Upper lobe of right lung (tissue), 1 donor: ENCODE data around the gene ZDHHC13. TPM values are rescaled to one million over a fixed set of nuclear protein-coding genes. Genes with fewer than 3 reads are reported as not detected.

Experiments
- ATAC-seq: fragments of 200-7000 bp; cut with Tn5 transposase; one replicate; pipeline ENCODE4 v1.9.1; 2020; ENCODE audit warnings: mild to moderate bottlenecking, moderate library complexity
- DNase-seq: peaks from one replicate; pipeline ENCODE4 v3.0.0-alpha.2; 2020
- H3K27ac ChIP-seq: fragments of 200-600 bp; one replicate; pipeline ENCODE4 v1.8.0; 2022
- H3K27me3 ChIP-seq: fragments of 200-600 bp; one replicate; pipeline ENCODE4 v1.8.0; 2022; ENCODE audit warnings: mild to moderate bottlenecking
- H3K36me3 ChIP-seq: fragments of 200-600 bp; one replicate; pipeline ENCODE4 v1.8.0; 2022
- H3K4me1 ChIP-seq: fragments of 200-600 bp; one replicate; pipeline ENCODE4 v1.8.0; 2022
- H3K4me3 ChIP-seq: fragments of 200-600 bp; one replicate; pipeline ENCODE4 v1.8.0; 2022; ENCODE audit warnings: mild to moderate bottlenecking
- H3K9me3 ChIP-seq: fragments of 200-600 bp; one replicate; pipeline ENCODE4 v1.8.0; 2022
- intact Hi-C: fragments of 100-400 bp; cut with DNase I; formaldehyde crosslinking; loops from one replicate; pipeline ENCODE4 v1.11.0; 2022
- total RNA-seq: library from RNA; stranded (reverse); fragmentation: NEBNext Ultra II Directional; extraction: Animal tissue kit (Norgen Biotek cat#: 25700); gene quantifications from one replicate; pipeline ENCODE4 v1.2.1, GENCODE V29; 2021
- TF ChIP-seq, protein P1 (sequence below): fragments of 200-600 bp; IDR thresholded peaks from one replicate; pipeline ENCODE4 v1.8.0; 2022; ENCODE audit warnings: antibody characterized with exemption
- donor health status: DM: no; HTN: yes; CAD: no; lungs with severe emphysema.

The ZDHHC13 gene
- total RNA-seq, 1 donor from 2014 or later: 12.2 TPM

DNA sequence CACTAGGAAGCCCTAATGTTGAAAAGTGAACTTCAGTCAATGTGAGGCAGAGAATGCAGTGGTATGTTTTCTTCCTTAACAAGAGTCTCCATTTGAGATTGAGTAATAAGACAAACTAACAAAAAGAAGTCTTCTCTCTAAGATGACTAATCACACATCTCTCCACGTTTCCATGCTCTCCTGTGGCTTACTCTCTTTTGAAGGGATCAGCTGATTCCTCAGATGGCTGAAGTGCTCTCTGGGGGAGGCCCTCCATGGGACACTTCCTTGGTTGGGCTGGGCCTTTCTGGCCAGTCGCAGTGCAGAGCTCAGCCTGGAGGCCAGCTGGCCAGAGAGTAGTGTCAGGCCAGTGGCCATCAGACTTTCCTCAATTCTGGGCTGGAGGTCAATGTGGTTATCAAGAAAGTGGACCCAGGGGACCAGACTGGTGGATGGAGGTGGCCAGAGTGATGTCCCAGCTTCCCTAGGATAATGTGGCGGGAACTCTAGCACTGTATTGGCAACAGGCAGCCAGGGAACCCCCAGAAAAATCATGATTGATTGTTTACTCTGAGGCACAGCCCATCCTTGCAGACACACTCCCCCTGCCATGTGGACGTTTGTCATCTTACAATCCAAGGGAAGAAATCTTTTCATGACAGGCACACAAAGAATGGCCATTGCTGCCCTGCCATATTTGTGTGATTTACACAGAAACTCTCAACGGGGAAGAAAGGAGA, 70.3 kb downstream of the ZDHHC13 start:
- ATAC-seq (no peak), DNase-seq (no peak)
- no peaks in the 10 kb centered on the region for H3K9me3 ChIP-seq

DNA sequence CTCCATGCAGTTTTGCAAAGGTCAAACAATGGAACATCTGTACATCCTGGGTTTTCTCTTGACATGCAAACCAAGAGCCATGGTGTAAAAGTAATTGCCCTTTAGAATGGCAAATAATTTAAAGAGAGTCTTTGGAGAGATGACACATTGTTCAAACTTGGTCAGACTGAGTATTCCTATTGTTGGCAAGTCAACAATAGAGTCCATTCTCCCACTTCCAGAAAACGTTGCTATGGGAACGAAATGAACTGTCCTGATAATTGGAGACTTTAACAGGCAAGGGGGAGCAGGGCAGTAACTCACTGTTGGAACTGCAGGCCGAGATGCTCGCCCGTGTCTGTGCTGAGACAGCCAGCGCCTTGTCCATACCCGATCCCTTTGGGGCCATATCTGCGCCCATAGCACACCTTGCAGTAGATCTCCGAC, 70.9 kb downstream of the ZDHHC13 start:
- Histone ChIP-seq H3K4me1 (no peaks in the 10 kb centered on the region), H3K36me3 (no peaks in the 10 kb centered on the region), H3K27me3 (no peaks in the 10 kb centered on the region), H3K9me3 (no peaks in the 10 kb centered on the region), H3K4me3 (no peak overlapping the region), H3K27ac (no peak overlapping the region)
- no peak for ATAC-seq
- intact Hi-C loops: no loop called here
- no peak for DNase-seq
- TF ChIP-seq, protein P1, sequence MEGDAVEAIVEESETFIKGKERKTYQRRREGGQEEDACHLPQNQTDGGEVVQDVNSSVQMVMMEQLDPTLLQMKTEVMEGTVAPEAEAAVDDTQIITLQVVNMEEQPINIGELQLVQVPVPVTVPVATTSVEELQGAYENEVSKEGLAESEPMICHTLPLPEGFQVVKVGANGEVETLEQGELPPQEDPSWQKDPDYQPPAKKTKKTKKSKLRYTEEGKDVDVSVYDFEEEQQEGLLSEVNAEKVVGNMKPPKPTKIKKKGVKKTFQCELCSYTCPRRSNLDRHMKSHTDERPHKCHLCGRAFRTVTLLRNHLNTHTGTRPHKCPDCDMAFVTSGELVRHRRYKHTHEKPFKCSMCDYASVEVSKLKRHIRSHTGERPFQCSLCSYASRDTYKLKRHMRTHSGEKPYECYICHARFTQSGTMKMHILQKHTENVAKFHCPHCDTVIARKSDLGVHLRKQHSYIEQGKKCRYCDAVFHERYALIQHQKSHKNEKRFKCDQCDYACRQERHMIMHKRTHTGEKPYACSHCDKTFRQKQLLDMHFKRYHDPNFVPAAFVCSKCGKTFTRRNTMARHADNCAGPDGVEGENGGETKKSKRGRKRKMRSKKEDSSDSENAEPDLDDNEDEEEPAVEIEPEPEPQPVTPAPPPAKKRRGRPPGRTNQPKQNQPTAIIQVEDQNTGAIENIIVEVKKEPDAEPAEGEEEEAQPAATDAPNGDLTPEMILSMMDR: no peak

More for the DNA sequence above, 70.3 kb downstream of the ZDHHC13 start:
- Histone ChIP-seq H3K4me3 (no peak overlapping the region), H3K36me3 (no peaks in the 10 kb centered on the region), H3K27me3 (no peaks in the 10 kb centered on the region), H3K4me1 (no peaks in the 10 kb centered on the region), H3K27ac (no peak overlapping the region)
- intact Hi-C loops: no loop called here
- TF ChIP-seq, protein P1: no peak

DNA sequence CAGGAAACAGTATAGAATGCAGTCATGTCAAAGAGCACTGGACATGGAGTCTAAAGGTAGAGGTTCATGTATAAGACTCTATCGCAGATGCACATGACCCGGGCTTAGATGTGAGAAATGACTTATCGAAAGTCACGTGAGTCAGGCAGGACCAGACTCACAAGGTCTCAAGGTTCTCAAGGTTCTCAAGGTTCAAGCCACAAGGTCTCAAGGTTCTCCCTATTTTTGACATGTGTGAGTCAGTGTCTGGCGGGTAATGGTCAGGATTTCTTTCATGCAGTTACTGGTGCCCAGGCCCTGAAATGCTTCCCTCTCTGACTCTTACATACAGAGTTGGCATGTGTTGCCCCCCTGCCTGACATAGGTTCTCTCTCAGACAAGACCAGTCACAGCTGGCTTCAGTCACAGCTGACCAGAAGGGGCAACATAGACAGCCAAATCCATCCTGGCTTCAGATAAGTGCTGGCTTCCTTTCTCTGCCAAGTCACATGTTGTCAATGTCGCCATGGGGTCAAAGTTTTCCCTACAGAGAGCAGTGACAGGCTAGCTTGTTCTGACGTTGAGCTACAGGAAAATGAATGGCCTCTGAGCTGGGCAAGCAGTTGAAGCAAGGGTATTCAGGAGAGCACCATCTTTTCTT, 74.7 kb downstream of the ZDHHC13 start:
- H3K4me1 ChIP-seq: no peaks in the 10 kb centered on the region
- ATAC-seq (no peak), DNase-seq (no peak)
- no peaks in the 10 kb centered on the region for H3K9me3 ChIP-seq
- TF ChIP-seq, protein P1: no peak
- intact Hi-C loops: no loop called here
- H3K27me3 ChIP-seq: no peaks in the 10 kb centered on the region
- no peak overlapping the region for H3K27ac ChIP-seq
- no peak overlapping the region for H3K4me3 ChIP-seq
- no peaks in the 10 kb centered on the region for H3K36me3 ChIP-seq

DNA sequence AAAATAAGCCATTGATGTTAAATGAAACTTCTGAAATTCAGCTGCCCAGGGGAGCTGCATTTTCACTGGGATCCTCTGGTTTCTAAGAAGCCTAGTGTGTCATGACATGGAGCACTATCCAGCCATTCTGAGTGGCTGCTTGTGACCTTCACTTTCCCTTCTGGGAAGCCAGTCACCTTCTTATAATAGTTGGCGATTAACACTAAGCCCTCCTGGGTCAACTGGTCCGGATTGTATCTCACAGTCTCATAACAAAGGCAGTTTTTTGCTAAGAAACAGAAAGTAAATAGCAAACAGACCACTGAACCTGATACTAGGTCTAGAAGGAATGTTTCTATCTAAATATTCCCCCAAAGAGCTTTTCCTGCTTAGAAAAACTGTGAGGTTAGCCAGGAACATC, 76.9 kb downstream of the ZDHHC13 start:
- no peaks in the 10 kb centered on the region for H3K4me1 ChIP-seq
- intact Hi-C loops: no loop called here
- DNase-seq: no peak
- no peak overlapping the region for H3K4me3 ChIP-seq
- no peaks in the 10 kb centered on the region for H3K9me3 ChIP-seq
- H3K27ac ChIP-seq: no peak overlapping the region
- no peak for ATAC-seq
- TF ChIP-seq, protein P1: no peak
- no peaks in the 10 kb centered on the region for H3K36me3 ChIP-seq
- no peaks in the 10 kb centered on the region for H3K27me3 ChIP-seq

DNA sequence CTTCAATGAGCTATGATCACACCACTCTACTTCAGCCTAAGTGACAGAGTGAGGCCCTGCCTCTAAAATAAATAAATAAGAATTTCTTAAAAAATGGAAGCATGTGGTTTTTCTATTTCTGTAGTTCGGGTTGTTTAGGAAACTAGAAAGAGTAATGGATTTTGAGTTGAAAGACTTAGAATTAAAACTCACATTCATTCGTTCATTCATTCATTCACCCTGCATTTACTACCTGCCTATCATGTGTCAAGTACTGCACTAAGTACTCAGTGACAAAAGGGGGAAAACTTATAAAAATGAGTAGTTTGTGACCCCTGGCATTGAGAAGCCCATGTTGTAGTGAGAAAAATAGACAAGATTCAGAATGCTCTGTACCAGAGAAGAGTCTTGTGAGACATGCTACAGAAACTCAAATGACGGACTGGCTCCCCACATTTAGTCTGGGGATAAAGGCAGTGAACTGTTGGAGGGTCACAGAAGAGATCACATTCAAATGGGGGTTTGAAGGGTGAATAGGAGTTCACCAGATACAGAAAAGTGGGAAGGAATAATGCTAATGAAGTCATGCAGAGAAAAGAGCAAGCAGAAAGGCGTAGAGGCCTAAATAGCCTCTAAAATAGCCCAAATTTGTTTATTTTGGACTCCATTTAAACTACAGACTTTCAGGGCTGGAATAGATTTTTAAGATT, 77.8 kb downstream of the ZDHHC13 start:
- H3K4me1 ChIP-seq: no peaks in the 10 kb centered on the region
- H3K4me3 ChIP-seq: no peak overlapping the region
- DNase-seq (no peak), ATAC-seq (no peak)
- no peaks in the 10 kb centered on the region for H3K9me3 ChIP-seq
- H3K27ac ChIP-seq: no peak overlapping the region
- no peaks in the 10 kb centered on the region for H3K36me3 ChIP-seq
- TF ChIP-seq, protein P1: no peak
- intact Hi-C loops: no loop called here
- H3K27me3 ChIP-seq: no peaks in the 10 kb centered on the region
